NCI-H2107 treated with DMSO at 0.1 percent for 48 hours (cell line): ENCODE results near the gene USP34.

Experiments used
- DNase-seq: peaks from one replicate; lab custom pipeline; 2025; ENCODE audit not compliant: unreplicated experiment; lab: John Stamatoyannopoulos, UW

USP34 gene

GRCh38 chr2:61327173-61327572 is 143.7 kb downstream of the USP34 start:
- DNase-seq, result no peak

DNA sequence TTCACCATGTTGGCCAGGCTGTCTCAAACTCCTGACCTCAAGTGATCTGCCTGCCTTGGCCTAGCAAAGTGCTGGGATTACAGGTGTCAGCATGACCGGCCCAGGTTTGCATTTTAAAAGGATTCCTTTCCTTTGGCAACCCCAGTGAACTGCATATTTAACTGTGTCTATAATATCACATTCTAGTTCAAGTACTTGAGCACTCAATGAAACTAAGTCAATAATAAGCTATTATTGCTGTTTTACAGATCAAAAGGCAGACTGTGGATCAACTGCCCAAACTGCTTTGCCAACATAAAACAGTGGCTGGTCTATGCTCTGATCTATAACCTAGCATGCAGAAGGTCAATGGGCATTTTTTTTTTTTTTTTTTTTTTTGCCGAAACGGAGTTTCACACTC is 144.5 kb downstream of the USP34 start:
- DNase-seq, result no peak

DNA sequence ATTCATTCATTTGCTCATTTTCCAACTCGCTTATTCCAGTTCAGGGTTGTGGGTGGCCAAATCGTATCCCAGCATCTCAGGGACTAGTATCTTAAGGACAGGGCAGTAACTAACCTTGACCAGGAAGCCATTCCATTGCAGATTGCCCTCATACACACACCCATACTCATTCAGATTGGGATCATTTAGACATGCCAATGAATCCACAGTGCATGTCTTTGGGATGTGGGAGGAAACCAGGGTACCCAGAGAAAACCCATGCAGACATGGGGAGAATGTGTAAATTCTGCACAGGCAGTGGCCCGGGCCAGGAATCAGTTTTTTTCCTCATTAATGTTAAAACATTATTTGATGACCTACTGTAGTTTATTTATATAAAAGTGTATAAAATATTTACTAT is 150.7 kb downstream of the USP34 start:
- no peak for DNase-seq

GRCh38 chr2:61318553-61318952 is 152.3 kb downstream of the USP34 start:
- DNase-seq, result no peak

DNA sequence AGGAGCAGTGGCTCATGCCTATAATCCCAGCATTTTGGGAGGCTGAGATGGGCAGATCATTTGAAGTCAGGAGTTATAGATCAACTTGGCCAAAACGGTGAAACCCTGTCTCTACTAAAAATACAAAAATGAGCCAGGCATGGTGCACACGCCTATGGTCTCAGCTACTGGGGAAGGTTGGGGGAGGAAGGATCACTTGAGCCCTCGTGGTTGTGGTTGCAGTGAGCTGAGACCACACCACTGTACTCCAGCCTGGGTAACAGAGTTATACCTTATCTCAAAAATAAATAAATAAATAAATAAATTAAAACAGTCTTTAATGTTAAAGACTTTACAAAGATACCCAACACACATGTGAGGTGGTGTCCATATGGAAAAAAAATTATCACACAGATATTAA is 174.9 kb downstream of the USP34 start:
- DNase-seq, result no peak

- DNase-seq, result no peak
Observed at GRCh38 chr2:61291851-61292575, 178.9 kb downstream of the USP34 start.

- no peak for DNase-seq
Observed at GRCh38 chr2:61288070-61288841, 182.6 kb downstream of the USP34 start.

DNA sequence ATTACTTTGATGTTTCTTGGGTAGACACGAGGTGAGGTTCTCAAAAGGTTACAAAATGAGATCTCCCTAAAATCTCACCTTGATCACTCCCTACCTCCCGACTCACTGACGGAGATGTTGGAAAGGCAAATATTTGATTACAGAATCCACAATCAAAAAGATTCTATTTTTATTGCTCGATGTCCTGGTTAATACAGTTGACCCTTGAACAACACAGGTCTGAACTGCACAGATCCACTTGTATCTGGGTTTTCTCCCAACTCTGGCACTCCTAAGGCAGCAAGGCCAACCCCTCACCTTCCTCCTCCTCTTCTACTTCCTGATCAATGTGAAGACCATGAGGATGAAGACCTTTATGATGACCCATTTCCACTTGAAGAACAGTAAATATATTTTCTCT is 183.6 kb downstream of the USP34 start:
- DNase-seq, result no peak

- DNase-seq, result no peak
Observed at GRCh38 chr2:61283443-61284160, 187.3 kb downstream of the USP34 start.

DNA sequence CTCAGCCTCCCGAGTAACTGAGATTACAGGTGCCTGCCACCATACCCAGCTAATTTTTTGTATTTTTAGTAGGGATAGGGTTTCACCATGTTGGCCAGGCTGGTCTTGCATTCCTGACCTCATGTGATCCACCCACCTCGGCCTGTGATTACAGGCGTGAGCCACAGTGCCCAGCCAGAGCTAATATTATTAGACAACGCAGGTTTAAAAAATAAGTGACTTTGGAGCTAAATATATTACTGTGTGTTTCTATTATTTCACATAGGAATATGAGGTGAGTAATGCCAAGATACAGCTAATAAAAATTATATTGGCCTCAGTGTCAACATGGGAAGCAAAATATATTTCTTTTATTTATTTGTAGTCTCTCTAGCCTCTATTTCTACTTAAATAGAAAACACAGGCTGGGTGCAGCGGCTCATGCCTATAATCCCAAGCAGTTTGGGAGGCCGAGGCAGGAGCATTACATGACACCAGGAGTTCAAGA is 188.7 kb downstream of the USP34 start:
- no peak for DNase-seq

GRCh38 chr2:61281321-61281720 is 189.6 kb downstream of the USP34 start:
- DNase-seq, result no peak

GRCh38 chr2:61277756-61278155 is 193.1 kb downstream of the USP34 start:
- DNase-seq, result no peak

DNA sequence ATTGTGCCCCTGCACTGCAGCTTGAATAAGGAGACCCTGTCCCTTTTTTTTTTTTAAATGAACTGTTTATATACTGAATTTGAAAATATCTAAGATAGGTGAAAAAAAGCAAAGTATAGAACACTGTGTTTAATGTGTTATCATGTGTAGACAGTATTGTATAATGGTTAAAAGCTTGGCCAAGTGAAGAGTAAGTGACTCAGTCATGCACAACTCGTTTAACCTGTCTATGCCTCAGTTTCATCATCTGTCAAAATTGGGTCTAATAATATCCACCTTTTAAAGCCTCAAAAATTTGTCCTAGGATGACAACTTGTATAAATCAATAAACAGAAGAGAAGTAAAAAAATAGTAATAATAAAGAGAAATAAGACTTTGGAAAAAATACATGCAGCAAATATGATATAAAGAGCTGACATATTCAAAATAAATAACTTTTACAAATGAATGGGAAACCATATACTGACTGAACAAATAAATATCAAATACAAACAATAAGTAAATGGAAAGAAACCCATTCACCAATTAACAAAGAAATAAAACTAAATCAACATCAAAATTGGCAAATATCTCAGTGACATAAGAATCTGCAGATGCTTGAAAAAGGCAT is 195.2 kb downstream of the USP34 start:
- DNase-seq, result no peak

GRCh38 chr2:61272421-61273070 is 198.3 kb downstream of the USP34 start:
- DNase-seq, result no peak

GRCh38 chr2:61268249-61268648 is 202.6 kb downstream of the USP34 start:
- DNase-seq, result no peak

GRCh38 chr2:61266632-61267505 is 204.0 kb downstream of the USP34 start:
- DNase-seq, result no peak

DNA sequence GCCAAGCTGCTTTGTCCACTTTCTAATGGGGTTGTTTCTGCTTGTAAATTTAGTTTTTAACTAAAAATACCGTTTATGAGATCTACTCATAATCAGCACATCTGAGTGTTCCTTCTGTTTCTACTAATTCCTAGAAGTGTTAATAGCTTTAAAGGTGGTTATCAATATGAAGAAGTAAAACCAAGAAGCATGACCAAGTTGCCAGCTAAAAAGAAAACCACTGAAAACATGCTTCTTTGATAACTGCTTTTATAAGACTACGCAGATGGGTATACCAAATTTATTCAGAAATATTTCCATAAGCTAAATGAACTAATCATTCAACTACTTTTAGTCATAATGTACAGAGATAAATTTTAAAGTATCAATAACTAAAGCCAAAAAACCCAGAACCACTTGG is 207.1 kb downstream of the USP34 start:
- DNase-seq, result no peak

DNA sequence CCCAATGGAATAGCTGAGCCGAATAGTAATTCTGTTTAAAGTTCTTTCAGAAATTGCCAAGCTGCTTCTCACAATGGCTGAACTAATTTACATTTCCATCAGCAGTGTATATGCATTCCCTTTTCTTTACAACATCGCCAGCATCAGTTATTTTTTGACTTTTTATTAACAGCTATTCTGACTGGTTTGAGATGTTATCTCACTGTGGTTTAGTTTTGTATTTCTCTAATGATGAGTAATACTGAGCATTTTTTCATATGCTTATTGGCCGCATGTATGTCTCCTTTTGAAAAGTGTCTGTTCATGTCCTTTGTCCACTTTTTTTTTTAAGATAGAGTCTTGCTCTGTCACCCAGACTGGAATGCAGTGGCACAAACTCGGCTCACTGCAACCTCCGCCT is 208.2 kb downstream of the USP34 start:
- no peak for DNase-seq

DNA sequence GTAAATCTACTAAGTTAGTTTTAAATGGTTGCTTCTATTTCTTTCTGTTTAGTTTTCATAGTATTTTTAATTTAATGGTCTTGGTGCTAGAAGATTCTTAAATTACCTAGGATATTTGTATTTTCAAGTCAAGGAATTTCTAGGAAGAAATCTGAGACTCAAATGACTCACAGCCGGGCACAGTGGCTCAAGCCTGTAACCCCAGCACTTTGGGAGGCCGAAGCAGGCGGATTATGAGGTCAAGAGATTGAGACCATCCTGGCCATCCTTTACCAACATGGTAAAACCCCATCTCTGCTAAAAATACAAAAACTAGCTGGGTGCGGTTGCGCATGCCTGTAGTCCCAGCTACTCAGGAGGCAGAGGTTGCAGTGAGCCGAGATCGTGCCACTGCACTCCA is 213.4 kb downstream of the USP34 start:
- DNase-seq, result no peak
